NCI-H1105 (cell line): Measurements from ENCODE around the gene BUB1B.

Experiments used
- DNase-seq: peaks from one replicate; lab custom pipeline; 2025; lab: John Stamatoyannopoulos, UW

The BUB1B gene

DNA sequence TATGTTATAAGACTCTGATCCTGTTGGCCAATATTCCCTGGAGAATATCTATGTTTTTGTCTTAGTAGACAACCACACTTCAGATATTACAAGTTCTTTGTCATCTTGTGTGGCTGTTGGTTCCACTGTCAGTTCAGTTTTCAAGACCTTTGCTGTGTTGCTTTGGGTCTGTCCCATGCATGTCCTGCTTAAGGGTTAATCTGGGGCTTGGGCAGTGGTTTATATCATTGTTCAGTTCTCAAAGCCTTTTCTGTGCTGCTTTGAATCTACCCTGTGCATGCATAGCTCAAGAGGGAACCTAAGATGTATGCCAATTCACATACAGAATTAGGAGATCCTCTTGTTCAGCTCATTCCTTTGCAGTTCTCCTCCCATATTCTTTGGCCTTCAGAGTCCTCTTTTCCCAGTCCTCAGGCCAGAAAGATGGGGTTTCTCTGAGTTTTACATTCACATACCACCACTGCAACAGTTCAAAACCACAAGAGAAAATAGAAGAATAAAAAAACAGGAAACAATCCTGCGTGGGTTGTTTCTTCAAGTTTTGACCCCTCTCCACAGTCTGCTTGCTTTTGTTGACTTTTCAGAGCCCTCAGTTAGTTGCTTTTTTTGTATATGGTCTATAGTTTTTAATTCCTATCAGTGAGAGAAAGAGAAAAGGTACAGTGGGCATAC is 21.6 kb downstream of the BUB1B start:
- no peak for DNase-seq

DNA sequence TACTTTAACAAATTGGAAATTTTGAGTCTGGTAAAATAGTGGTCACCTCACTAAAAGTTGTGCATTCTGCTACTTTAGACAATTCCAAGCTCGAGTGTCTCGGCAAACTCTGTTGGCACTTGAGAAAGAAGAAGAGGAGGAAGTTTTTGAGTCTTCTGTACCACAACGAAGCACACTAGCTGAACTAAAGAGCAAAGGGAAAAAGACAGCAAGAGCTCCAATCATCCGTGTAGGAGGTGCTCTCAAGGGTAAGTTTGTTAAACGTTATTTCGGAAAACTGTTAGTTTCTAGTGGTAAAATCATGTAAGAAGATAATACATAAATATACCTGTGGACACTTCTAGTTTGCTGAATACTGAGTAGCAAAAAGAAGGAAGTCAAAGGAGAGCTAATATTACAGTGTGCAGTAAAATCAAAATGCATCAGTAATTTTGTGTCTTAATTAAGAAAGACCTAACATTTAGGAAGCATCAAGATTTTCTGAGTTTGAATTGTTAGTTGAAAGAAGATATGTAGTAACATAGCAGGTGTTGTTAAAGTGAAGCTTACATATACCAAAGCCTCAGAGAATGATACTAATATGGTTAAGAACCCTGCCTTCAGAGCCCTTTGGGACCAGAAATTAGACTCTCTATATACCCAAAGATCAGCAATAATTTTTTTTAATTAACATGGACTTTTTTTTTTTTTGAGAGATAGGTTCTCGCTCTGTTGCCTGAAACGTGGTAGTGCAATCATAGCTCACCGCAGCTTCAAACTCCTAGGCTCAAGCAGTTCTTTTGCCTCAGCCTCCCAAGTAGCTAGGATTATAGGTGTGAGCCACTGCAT is 23.0 kb downstream of the BUB1B start:
- no peak for DNase-seq

DNA sequence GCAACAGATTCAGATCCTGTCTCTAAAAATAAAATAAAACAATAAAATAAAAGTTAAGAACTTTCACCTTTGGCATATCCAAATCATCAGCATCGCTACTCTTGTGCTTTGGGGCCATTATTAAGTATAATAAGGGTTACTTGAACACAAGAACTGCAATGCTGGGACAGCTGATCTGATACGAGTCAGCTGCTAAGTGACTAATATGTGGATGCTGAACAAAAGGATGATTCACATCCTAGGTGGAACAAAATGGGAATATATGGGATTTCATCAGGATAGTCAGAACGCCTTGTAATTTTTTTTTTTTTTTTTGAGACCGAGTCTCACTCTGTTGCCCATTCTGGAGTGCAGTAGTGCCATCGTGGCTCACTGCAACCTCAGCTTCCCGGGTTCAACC is 29.7 kb downstream of the BUB1B start:
- no peak for DNase-seq

DNA sequence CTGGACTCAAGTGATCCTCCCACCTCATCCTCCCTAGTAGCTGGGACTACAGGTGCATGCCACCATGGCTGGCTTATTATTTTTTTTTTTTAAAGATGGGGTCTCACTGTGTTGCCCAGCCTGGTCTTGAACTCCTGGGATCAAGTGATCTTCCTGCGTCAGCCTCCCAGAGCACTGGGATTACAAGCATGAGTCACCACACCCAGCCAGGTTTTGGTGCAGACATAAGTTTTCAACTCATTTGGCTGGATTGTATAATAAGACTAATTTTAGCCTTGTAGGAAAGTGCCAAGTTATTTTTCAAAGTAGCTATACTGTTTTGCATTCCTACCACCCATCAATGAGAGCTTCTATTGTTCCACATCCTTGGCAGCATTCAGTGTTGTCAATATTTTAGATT is 32.1 kb downstream of the BUB1B start:
- no peak for DNase-seq

DNA sequence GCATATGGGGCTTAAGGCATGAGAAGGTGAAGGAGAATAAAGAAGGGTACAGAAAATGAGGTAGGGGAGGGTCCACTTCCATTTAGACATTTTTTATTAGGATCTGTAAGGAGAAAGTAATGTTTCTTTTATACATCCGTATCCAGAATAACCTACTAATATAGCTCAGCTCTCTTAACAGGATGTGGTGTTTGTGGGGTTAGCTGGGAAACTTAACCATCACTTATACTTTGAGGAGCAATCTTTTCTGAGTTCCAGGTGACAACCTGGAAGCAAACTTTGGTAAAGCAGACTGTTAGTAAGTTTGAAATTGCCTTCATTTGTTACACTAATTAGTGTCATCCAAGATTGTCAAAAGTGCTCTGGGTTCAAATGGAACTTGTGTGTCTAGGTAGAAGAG is 36.6 kb downstream of the BUB1B start:
- DNase-seq = no peak

DNA sequence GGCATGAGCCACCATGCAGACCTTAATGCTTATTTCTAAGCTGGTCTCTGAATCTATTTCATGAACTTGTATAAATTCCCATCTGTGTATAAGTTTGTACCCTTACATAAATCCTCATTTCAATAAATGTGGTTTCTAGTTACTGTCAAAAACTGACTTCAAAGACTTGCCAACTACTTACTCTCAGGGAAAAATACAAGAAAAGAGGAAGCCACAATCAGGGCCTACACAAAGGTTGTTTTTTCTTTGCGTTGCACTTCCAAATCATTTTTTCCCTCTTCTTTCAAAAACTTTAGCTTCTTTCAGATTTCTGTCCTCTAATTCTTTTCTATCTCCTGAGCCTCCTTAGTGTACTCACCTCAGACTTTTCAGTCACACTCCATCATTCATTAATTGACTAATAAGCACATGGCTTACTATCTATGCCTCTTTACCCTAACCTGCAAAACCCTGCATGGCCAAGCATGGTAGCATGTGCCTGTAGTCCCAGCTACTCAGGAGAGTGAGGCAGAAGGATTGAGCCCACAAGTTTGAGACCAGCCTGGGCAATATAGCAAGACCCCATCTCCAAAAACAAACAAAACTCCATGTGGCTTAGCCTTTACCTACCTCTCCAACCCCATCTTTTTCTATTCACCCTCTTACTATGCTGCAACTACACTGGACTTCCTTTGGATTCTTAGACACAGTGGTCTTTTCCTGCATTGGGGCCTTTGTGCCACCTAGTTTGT is 37.7 kb downstream of the BUB1B start:
- DNase-seq = no peak

DNA sequence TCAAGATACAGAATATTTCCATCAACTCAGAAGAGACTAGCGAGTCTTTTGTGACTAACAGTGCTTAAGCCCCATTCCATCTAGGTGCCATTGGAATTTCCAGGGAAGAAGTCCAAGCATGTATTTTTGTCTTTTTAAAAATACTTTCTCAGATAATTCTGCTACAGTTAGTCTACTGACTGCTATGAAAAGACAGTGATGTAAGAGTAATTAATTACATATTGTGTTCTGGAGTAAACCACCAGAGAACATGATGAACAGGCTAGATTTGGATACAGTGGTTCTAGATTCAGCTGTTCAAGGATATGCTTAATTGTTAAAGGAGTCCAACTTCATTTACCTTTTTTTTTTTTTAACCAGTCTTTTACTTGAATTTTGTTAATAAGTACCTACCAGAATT is 43.2 kb downstream of the BUB1B start:
- DNase-seq = no peak

DNA sequence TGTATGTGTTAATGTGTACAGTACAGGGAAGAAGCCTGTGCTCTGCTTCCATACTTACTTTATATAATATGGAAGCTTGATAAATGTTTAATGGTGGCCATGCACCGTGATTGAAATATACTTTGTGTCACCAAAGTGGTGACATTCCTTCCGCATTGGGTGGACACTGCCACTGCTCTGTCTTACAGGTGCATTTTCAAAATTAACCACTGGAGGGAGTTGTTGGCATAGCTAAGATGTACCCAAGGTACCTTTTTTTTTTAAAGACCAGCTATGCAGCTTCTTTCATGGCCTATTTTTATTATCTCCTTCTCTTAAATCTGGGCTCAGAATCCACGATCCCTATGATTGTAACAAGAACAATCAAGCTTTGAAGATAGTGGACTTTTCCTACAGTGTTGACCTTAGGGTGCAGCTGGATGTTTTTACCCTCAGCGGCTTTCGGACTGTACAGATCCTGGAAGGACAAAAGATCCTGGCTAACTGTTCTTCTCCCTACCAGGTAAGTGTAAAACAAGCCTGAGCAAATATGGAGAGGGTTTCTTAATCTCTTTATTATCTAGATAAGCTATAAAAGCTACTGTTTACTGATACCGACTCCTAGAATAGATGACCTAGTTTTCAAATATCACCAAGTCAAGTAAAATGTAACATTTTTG is 56.4 kb downstream of the BUB1B start:
- DNase-seq = peak; percentile 42

DNA sequence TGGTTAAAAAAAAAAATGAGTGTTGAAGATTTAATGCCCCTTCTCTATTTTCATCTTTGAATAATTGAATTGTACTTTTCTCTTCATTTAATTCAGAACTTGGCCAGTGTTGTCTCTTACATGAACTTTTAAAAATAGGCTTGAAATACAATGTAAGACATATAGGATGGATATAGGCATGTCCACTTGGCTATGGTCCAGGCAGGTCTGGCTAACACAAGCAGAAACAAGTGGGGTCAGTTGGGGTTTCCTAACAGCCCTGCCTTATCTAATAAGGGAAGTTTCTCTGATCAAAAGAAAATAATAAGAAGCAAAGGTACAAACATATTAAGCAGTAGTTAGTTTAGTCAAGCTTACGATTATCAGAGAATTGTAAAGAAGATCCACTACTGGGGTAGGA is 58.9 kb downstream of the BUB1B start:
- no peak for DNase-seq

DNA sequence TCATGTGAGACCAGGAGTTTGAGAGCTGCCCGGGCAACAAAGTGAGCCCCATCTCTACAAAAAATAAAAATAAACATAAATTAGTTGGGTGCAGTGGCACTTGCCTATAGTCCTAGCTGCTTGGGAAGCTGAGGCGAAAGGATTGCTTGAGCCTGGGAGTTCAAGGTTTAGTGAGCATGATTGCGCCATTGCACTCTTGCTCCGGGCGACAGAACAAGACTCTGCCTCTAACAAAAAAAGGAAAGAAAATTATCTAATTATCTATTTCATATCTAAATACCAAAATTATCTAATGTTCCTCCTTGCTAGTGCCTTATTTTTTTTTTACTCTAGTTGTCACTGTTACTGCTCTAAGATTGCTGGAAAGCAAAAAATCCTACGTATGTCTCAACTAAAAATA is 61.3 kb downstream of the BUB1B start:
- DNase-seq = no peak

DNA sequence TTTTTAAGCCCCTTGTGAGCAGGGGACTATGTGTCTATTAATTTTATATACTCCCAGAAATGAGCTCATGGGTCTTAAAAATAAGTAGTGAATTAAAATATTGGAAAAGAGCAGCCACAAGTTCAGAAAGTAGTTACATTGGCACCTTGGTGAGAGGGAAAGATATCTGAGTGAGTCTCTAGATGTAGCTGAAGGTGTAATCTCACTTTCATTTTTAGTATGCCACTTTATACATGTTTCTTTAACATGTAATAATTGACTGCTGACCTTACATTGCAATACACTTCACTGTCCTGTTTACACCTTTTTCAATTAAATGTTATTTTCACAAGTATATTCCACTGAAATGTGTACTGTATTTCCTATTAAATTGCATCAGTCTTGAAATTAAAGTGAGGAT is 65.9 kb downstream of the BUB1B start:
- no peak for DNase-seq

DNA sequence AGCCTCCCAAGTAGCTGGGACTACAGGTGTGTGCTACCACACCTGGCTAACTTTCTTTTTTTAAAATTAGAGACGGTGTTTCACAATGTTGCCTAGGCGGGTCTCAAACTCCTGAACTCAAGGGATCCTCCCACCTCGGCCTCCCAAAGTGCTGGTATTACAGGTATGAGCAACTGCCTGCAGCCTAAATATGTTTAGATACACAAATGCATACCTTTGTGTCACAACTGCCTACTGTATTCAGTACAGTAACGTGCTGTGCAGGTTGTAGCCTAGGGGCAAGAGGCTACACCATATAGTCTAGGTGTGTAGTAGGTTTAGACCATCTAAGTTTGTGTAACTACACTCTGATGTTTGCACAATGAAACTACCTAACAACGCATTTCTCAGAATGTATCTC is 68.4 kb downstream of the BUB1B start:
- no peak for DNase-seq

DNA sequence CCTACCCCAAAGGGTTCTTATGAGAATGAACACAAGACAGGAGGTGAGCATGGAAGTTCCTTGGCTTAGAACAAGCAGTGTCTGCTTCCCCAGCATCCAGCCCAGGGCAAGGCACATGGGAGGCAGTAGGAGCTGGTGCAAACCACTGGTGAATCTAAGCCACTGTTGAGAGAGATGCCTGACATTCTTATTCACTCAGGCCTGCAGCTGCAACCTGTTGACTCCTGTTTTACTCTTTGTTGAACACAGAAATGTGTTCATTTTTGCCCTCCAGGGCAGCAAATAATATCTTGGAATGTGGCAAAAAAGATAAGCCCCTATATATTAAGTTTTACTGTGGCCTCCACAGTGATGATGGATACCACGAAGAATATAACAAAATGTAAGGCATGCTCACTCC is 69.1 kb downstream of the BUB1B start:
- no peak for DNase-seq

DNA sequence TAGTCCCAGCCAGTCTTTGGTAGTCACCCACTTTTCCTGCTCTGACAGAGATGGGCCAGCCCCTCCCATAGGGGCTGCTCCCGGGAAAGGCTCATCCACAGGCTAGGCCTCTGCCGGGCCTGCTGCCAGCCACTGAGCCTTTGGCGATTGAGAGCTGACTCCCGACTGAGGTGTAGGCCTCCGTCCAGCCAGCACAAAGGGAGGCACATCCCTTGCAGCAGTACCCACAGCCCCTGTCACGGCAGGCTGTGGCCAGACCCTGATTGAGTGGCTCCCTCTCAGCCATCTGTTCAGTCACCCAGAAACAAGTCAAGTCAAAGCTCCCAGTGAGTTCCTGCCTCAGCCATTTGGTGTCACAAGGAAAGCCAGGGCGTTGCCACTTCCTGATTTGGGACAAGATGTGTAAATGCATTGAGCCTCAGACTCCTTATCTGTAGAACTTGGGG is 71.8 kb downstream of the BUB1B start:
- DNase-seq = no peak

DNA sequence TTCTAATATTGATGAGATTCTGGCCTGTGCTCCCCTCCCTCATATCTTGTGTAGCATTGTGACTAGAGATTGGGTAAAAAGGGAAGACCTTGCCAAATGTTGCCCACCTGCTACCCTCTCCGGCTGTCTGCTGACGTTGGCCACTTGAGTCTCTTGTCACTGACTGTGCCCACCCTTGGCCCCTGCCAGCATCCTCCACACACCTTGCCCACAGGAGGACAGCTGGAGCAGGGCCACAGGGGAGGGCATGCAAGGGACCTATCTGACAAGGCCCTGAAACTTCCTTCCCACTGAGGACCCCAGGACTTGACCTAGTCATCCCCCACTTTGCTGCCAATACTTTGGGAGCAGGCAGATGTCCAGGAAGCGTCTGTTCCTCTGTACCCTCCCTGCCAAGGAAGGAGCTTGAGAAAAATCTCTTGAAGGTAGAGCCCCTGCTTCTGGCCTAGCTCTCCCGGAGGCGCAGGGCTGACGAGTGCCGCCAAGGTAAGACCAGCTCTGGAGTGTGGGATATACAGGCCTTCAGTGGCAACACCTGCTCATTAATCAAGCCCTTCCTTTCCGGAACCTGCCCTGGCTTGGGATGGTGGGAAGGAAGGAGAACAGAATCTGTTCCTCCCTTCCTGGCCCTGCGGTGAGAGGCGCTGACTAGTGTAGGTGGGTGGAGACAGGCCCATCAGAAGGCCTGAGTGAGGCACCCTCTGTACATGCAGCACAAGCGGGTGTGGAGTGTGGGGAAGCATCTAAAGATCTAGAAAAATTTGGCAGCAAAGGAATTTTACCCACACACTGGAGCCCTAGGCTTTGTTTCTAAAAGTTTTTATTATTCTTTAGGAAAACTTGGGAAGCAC is 73.1 kb downstream of the BUB1B start:
- no peak for DNase-seq

DNA sequence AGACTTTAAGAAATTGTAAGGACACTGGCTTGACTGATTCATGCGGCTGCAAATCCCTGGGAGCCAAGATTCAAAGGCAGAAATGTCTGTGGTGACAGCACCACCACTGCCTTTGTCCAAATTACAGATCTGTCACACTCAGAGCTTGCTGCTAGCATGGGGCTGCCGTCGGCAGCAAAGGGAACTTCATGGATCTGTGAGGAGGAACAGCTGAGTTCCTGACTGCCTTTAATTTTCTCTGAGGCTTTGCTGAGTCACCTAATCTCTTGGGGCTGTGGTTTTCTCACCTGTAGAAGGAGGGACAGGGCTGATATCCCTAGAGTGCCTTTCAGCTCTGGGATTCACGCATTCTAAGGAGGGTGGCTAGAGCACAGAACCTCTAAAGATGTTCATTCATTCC is 73.9 kb downstream of the BUB1B start:
- DNase-seq = no peak

DNA sequence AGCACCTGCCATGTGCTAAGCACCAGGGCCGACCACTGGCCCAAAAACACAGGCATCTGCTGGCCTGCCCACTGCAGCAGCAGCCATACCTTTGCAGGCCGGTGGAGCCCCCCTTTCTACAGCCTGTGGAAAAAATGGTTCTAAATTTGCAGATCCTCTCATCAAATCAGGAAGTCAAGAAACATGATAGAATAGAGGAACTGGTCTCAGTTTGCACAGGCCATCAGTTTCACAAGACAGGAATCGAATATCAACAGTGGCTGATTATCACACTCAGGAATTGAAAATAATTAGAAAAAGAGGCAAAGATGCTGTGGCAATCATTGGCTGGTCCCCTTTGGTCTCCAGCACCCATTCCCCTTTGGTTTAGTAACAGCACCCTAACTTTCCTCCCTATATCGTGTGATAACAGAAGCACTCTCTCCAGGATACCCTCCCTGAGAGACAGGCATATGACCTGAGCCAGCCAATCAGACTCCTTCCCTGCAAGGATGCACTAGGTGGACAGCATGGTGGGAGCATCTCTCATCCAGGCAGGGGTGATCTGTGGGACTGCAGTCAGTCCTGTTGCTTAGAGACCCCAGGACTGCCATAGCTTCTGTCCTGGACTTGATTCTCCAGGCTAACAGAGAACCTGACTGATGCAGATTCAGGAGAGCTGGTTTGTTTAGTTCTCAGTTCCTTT is 74.5 kb downstream of the BUB1B start:
- DNase-seq = no peak

DNA sequence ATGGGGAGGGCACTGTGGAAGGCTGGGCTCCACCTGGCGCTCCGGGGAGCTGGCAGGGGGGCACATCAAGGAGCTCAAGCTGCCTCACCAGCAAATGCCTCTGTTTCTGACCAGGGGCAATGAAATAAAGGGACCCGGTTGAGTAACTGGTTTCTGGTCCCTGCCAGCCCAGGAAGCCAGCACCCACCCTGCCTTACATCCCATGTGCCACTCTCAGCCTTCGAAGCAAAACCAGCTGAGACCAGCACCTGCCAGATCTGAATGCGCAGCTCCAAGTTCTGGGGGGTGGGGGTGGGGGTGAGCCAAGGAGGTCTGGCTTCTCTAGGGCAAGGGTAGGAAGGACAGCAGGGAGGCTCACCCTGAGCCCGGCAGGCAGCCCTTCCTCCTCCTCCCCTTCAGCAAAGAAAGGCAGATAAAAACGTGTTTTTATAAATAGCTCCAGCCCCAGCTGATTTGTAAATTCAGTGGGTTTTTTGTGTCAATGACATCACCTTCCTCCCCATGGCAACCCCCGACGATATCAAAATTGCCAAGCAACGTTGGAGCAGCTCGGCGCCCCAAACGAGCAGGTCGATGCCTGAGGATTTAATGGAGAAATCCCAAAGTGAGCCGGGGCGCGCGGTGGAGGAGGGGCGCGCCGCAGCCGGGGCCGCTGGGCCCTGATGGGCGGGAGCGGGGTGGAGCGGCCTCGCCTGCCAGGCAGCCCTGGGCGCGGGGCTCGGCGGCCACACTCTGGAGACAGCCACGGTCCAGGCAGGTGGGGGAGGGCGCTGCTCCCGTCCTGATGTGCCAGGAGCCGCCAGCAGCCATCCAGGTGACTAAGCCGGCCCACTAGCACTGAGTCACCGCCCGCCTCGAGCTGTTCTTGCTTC is 77.9 kb downstream of the BUB1B start, which contains the start of gene PAK6:
TSS of gene PAK6 (plus strand) at position 532 of the 872 bp plus-strand sequence. CDS start 25,723 bp downstream, outside the sequence.
- DNase-seq = peak; percentile 57

DNA sequence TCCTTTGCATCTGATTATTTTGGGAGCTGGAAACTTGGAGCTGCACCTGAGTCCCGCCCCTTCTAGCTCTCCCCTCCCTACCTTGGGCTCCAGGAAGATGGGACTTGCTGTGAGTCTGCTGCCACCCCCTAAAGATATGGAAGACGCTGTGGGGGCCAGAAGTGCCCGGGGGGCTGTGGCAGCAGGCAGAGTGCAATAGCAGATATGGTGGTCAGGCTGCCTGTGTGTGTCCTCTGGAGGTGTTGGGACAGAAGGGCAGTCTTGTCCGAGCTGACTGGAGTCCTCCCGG is 78.5 kb downstream of the BUB1B start:
- DNase-seq = no peak
